Retinal pigment epithelial cell (primary cell): ENCODE data around the gene ZNF385A.

Experiments
- DNase-seq: peaks from one replicate; pipeline ENCODE4 v3.0.0-alpha.2; 2010; ENCODE audit warnings: low read depth
- H3K4me3 ChIP-seq: 2 replicates; pipeline ENCODE4 v1.5.1; 2011; ENCODE audit warnings: mild to moderate bottlenecking, low read length, control low read depth, moderate library complexity
- TF ChIP-seq, protein P1 (sequence below): conservative IDR thresholded peaks from 2 replicates; pipeline ENCODE4 v1.5.1; 2011; ENCODE audit warnings: low read depth, low read length, control low read depth, inconsistent platforms

ZNF385A gene, protein sequence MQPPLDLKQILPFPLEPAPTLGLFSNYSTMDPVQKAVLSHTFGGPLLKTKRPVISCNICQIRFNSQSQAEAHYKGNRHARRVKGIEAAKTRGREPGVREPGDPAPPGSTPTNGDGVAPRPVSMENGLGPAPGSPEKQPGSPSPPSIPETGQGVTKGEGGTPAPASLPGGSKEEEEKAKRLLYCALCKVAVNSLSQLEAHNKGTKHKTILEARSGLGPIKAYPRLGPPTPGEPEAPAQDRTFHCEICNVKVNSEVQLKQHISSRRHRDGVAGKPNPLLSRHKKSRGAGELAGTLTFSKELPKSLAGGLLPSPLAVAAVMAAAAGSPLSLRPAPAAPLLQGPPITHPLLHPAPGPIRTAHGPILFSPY

DNA sequence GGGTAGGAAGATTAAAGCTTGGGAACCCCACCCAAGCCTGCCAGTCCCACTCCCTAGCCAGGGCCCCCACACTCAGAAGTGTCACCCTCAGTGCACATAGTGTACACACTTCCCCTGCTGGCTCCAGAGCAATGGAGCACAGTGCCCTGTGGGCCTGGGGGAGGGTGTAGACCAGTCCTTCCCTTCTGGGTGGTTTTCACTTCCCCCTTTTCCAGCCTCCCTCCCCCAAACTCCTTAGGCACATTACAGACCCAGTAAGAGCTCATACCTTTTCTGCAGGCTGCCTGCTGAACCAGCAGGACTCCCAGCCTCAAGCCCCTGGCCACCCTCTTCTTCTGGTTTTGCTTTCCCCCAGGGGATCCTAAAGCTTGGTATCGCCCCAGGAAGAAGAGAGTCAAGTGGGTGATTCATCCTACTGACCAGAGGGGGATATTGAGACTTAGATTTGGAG lies at the start of gene ZNF385A:
TSS of gene ZNF385A (minus strand) at position 143 of the 451 bp plus-strand sequence. CDS start 219 bp downstream, outside the sequence.
- TF ChIP-seq, protein P1, sequence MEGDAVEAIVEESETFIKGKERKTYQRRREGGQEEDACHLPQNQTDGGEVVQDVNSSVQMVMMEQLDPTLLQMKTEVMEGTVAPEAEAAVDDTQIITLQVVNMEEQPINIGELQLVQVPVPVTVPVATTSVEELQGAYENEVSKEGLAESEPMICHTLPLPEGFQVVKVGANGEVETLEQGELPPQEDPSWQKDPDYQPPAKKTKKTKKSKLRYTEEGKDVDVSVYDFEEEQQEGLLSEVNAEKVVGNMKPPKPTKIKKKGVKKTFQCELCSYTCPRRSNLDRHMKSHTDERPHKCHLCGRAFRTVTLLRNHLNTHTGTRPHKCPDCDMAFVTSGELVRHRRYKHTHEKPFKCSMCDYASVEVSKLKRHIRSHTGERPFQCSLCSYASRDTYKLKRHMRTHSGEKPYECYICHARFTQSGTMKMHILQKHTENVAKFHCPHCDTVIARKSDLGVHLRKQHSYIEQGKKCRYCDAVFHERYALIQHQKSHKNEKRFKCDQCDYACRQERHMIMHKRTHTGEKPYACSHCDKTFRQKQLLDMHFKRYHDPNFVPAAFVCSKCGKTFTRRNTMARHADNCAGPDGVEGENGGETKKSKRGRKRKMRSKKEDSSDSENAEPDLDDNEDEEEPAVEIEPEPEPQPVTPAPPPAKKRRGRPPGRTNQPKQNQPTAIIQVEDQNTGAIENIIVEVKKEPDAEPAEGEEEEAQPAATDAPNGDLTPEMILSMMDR = no peak
- no peak for DNase-seq
- H3K4me3 ChIP-seq = no peak within 1 kb of the TSS

DNA sequence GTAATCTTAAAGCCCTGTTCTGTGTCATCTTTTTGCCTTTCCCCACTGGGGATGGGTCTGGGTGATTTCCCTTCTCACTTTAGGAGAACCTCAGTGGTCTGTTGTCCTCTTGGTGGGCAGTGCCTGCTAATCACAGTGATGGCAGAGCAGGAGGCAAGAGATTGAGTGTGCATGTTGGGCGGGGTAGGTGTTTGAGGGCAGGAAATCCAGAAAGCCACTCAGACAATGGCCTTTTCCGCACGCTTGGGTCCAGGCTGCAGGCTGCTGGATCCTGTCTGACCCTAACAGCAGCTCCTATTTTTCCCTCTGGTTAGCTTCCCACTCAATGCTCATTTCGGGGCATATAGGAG lies 48.3 kb upstream of the ZNF385A start:
- no peak overlapping the region for H3K4me3 ChIP-seq
- no peak for DNase-seq
- TF ChIP-seq, protein P1 = no peak

DNA sequence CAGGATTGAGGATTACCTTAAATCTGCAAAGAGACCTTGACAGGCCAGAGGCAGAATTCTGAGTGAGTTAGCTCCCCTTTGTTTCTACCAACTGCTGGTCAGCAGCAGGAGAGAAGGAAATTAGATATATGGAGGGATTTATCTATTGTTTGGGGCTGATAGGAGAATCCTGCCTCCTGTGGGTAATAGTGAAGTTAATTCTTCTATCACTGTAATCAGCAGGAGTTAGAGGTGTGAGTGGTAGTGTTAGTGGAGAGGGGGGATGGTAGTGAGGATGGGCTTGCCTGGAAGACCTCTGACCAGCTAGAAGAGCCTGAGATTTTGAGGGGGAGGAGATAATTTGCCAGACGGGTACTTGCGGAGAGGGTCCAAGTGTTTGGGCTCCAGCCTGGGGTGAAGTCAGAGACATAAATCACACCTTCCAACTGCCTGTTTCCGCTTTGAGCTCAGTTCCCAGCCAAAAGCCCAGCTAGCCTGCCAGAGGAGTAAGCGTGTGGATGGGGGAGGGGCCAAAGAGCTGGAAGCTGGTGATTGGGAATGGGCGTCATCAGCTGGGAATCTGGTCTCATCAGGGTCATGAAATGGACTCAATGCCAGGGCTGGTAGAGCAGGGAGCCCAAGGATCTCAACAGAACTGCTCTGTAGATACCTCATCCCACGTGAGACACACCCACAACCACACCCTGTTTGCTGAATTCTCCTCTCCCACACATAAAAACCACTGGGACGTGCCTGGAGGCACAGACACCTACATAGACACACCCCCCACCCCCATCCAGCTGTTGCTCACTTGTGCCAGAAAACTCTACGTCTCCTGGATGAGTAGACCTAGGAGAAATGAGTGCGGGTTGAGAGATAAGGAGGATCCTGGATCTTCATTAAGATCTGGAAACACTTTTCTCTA lies 47.6 kb upstream of the ZNF385A start:
- H3K4me3 ChIP-seq = no peak overlapping the region
- DNase-seq = no peak
- TF ChIP-seq, protein P1 = no peak

DNA sequence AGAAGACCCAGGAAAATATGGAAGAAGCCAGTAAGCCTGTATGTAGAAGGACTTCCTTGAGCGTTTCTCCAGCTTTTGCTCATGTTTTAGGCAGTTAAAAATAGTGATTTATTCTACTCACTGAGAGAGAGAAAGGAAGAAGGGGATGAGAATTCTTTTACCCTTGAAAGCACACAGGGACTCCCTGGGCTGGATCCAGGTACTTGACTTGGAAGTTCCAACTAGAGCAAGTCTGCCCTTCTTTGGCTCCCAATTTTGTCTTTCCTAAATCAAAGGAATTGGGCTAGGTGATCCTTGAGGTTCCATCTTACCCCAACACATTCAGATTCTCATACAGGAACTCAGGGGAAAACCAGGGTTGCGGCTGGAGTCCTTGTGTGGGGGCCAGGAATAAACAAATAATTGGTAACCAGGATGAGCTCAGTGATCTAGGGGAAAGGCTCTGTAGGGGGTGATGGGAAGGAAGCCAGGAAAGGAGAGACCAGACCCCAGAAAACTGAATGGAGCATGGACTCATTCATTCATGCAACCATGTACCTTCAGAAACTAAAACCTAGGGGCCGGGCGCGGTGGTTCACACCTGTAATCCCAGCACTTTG lies 46.0 kb upstream of the ZNF385A start:
- TF ChIP-seq, protein P1 = no peak

DNA sequence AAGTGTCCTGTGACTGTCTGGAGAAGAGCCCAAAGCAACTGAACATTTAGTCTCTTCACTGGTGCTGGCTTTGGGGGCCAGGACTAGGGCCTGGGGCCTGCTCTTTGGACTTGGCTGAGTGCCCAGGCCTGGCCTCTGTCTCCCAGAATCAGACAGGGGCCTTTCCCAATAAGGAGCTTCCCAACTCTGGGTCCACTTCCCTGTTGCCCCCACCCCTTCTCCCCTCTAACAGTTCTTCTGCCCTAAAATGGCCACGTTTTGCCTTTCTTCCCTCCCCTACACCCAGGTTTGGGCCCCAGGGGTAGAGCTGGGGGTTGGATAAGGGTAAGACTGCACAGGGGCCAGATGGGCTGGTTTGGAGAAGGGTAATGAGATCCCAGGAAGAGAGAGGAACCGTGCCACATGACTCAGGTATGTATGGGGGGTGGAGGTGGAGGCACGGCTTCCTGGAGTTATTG lies 44.5 kb upstream of the ZNF385A start:
- no peak for DNase-seq
- TF ChIP-seq, protein P1 = no peak
- H3K4me3 ChIP-seq = no peak overlapping the region

More for the DNA sequence above, 46.0 kb upstream of the ZNF385A start:
- no peak for DNase-seq
- no peak overlapping the region for H3K4me3 ChIP-seq

DNA sequence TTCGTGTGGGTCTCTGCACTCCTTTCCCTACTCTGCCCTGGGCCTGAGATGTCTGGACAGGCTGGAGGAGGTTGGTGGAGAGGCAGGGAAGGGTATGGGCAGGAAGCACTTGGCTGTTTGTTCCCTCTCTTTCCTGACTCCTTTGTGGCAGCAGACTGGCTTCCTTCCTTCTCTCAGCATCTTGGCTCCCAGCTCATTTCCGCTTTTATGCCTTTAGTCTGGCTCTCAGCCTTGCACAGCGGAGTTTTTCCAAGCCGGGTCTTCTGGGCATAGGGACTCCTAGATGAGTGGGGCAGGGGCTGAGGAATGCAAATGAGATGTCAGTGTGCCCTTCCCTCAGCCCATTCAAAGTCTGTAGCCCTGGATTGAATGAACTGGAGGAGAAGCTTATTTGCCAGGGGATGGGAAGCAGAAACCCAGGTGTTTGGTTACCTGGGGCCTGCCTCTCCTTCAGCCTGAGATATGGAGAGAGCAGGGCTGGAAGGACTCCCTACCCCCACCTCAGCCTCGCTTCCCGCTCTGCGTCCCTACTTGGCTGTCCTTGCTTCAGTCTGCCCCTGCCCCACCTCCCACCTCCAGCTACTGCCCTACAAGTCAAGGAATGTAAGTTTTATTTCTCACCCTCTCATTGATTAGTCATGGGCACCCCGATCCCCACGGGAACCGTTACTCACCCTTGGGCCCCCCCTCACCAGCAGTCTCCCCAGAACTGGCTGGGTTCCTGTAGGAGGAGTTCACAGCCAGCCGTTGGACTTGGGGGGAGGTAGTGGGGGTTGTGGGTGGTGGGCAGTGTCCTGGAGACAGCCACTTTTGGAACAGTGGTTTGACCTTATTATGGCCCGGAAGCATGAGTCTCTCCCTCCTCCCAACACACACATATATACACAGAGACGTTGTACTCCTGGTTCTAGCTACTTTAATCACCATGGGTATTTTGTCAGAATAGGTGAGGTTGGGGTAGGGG lies 43.8 kb upstream of the ZNF385A start:
- TF ChIP-seq, protein P1 = no peak
- no peak overlapping the region for H3K4me3 ChIP-seq
- no peak for DNase-seq
